Gastrocnemius medialis (tissue), 4 donors: ENCODE measurements around the gene CRNKL1. TPM values are rescaled to one million over a fixed set of nuclear protein-coding genes. Genes with fewer than 3 reads are reported as not detected.

Experiments used
- ATAC-seq, 2 donors: fragments of 150-250 bp; one replicate each; pipeline ENCODE4 v1.9.1; 2016
- DNase-seq, 2 donors: peaks; one replicate each; pipeline ENCODE4 v3.0.0-alpha.2; 2019
- H3K27ac ChIP-seq, 4 donors: fragments of 200-600 bp; sonication (generic); 1 replicate in 1 of 4; 2 replicates in 3 of 4; pipeline ENCODE4 v1.5.1; 2016 to 2018; ENCODE audit warnings: mild to moderate bottlenecking in 2 of 4, moderate library complexity in 1 of 4
- H3K27me3 ChIP-seq, 3 donors: fragments of 200-600 bp; sonication (generic) in 2 of 3; 1 replicate in 1 of 3; 2 replicates in 2 of 3; pipeline versions ENCODE4 v1.5.1 to v1.6.0; 2016 to 2019; ENCODE audit warnings: mild to moderate bottlenecking in 1 of 3, moderate library complexity in 1 of 3
- H3K36me3 ChIP-seq, 2 donors: fragments of 200-600 bp; sonication (generic) in 1 of 2; one replicate each; pipeline ENCODE4 v1.5.1; 2017 to 2018
- H3K4me1 ChIP-seq, 2 donors: fragments of 200-600 bp; sonication (generic) in 1 of 2; one replicate each; pipeline ENCODE4 v1.5.1; 2016 to 2017; ENCODE audit warnings: mild to moderate bottlenecking in 2 of 2
- H3K4me3 ChIP-seq, 4 donors: fragments of 200-600 bp; sonication (generic) in 3 of 4; 1 replicate in 1 of 4; 2 replicates in 3 of 4; pipeline ENCODE4 v1.5.1; 2016 to 2019; ENCODE audit warnings: mild to moderate bottlenecking in 2 of 4
- H3K9me3 ChIP-seq, 3 donors: fragments of 200-600 bp; sonication (generic) in 2 of 3; 1 replicate in 1 of 3; 2 replicates in 2 of 3; pipeline ENCODE4 v1.5.1; 2016 to 2019
- CTCF ChIP-seq, 5 experiments: fragments of 450-650 bp in 3 of 5; fragments of 200-600 bp in 2 of 5; sonication (generic) in 2 of 5; IDR thresholded peaks in 4 of 5; conservative IDR thresholded peaks in 1 of 5; 1 replicate in 4 of 5; 2 replicates in 1 of 5; pipeline ENCODE4 v1.5.1; 2016 to 2019; ENCODE audit warnings: antibody characterized with exemption in 5 of 5, mild to moderate bottlenecking in 3 of 5, moderate library complexity in 3 of 5
- POLR2A ChIP-seq, 2 donors: fragments of 450-650 bp; IDR thresholded peaks; one replicate each; pipeline ENCODE4 v1.6.1; 2017; ENCODE audit warnings: antibody characterized with exemption in 2 of 2, mild to moderate bottlenecking in 2 of 2, moderate library complexity in 2 of 2
- in situ Hi-C, 4 donors: fragments of 200-750 bp; cut with MboI; loops; one replicate each; pipeline versions ENCODE4 v1.15.0 to v1.8.0; 2017; ENCODE audit warnings: low sequenced_read_pairs in 4 of 4
- intact Hi-C: fragments of 100-400 bp; cut with DNase I; formaldehyde crosslinking; loops from one replicate; pipeline ENCODE4 v1.15.1; 2023; ENCODE audit warnings: low total_unique reads
- total RNA-seq, 4 donors: library from RNA; depleted of rRNA; stranded (reverse); fragments of >200 nt; gene quantifications; one replicate each; pipeline versions ENCODE4 v1.1.0 to v1.2.3, GENCODE V29; 2016

Gene CRNKL1
- total RNA-seq, 4 donors from 2014 or later: 32.2 to 45.3 (median 39.2) TPM

GRCh38 chr20:19995220-19995863, 56.9 kb downstream of the CRNKL1 start:
- Histone ChIP-seq H3K27ac (peak overlapping the region; percentile 78 to 91 (median 80)), H3K9me3 (no peaks in the 10 kb centered on the region), H3K27me3 (no peaks in the 10 kb centered on the region), H3K4me1 (peaks cover 58 to 81% of the 10 kb centered on the region in 2 donors), H3K36me3 (peaks cover 0 to 15% of the 10 kb centered on the region in 2 donors), H3K4me3 (no peak overlapping the region)
- intact Hi-C loops: loop anchor here (2.0 to 5.0 kb wide), 2 partner anchors 108 to 307 kb away; no protein-coding TSS in a partner anchor
- in situ Hi-C loops: loop anchor here (5.0 to 10.0 kb wide), 5 partner anchors 208 to 303 kb away; no protein-coding TSS in a partner anchor
- no peak for DNase-seq
- ATAC-seq: no peak
- TF ChIP-seq CTCF (IDR thresholded peaks at IDR 0.05 in 4 of 5, conservative IDR thresholded peaks at IDR 0.05 in 1 of 5) (peak; percentile 71 to 85 (median 83)), POLR2A (IDR thresholded peaks at IDR 0.05) (no peak)

GRCh38 chr20:19993958-19994669, 58.2 kb downstream of the CRNKL1 start:
- in situ Hi-C loops: loop anchor here in 3 of 4 donors (10.0 kb wide), 2 partner anchors 209 to 299 kb away; no protein-coding TSS in a partner anchor
- H3K4me1 ChIP-seq: peaks cover 58 to 73% of the 10 kb centered on the region in 2 donors
- TF ChIP-seq POLR2A (IDR thresholded peaks at IDR 0.05): peak in 1 of 2 donors; percentile 23
- TF ChIP-seq CTCF (IDR thresholded peaks at IDR 0.05 in 4 of 5, conservative IDR thresholded peaks at IDR 0.05 in 1 of 5): no peak

GRCh38 chr20:19992996-19993908, 59.0 kb downstream of the CRNKL1 start:
- H3K9me3 ChIP-seq: no peaks in the 10 kb centered on the region
- DNase-seq (peak in 1 of 2 donors; percentile 67), ATAC-seq (peak; percentile 35 to 66)
- in situ Hi-C loops: loop anchor here in 3 of 4 donors (10.0 kb wide), 2 partner anchors 208 to 298 kb away; no protein-coding TSS in a partner anchor
- H3K27ac ChIP-seq: peak overlapping the region; percentile 78 to 91 (median 80)
- intact Hi-C loops: loop anchor here (1.0 to 5.0 kb wide), 2 partner anchors 71 to 207 kb away; no protein-coding TSS in a partner anchor
- H3K4me1 ChIP-seq: peaks cover 58 to 73% of the 10 kb centered on the region in 2 donors
- TF ChIP-seq POLR2A (IDR thresholded peaks at IDR 0.05): no peak
- TF ChIP-seq CTCF (IDR thresholded peaks at IDR 0.05 in 4 of 5, conservative IDR thresholded peaks at IDR 0.05 in 1 of 5): no peak
- H3K4me3 ChIP-seq: peak overlapping the region in 2 of 4 donors; percentile 14 to 31
- H3K27me3 ChIP-seq: no peaks in the 10 kb centered on the region
- peaks cover 0 to under 1% of the 10 kb centered on the region in 2 donors for H3K36me3 ChIP-seq

More at GRCh38 chr20:19993958-19994669, 58.2 kb downstream of the CRNKL1 start:
- peaks cover 0 to 10% of the 10 kb centered on the region in 2 donors for H3K36me3 ChIP-seq
- ATAC-seq: peak; percentile 77 to 86
- peak overlapping the region; percentile 78 to 91 (median 80) for H3K27ac ChIP-seq
- H3K4me3 ChIP-seq: no peak overlapping the region
- H3K9me3 ChIP-seq: no peaks in the 10 kb centered on the region
- peak; percentile 57 to 62 for DNase-seq
- no peaks in the 10 kb centered on the region for H3K27me3 ChIP-seq
- intact Hi-C loops: loop anchor here (1.0 to 5.0 kb wide), 3 partner anchors 72 to 305 kb away; no protein-coding TSS in a partner anchor

- no peak for TF ChIP-seq POLR2A (IDR thresholded peaks at IDR 0.05)
- TF ChIP-seq CTCF (IDR thresholded peaks at IDR 0.05 in 4 of 5, conservative IDR thresholded peaks at IDR 0.05 in 1 of 5): no peak
- no peak for DNase-seq
- Histone ChIP-seq H3K27ac (peak overlapping the region in 3 of 4 donors; percentile 5 to 80 (median 15)), H3K27me3 (no peaks in the 10 kb centered on the region), H3K36me3 (no peaks in the 10 kb centered on the region), H3K9me3 (no peaks in the 10 kb centered on the region), H3K4me1 (peaks cover 56 to 71% of the 10 kb centered on the region in 2 donors), H3K4me3 (no peak overlapping the region)
- in situ Hi-C loops (loop anchor here in 3 of 4 donors (10.0 kb wide), 2 partner anchors 207 to 297 kb away; no protein-coding TSS in a partner anchor), intact Hi-C loops (loop anchor here (5.0 kb wide), 1 partner anchor 70 kb away; no protein-coding TSS in a partner anchor)
- ATAC-seq: no peak
Measured at GRCh38 chr20:19991854-19992253, 60.4 kb downstream of the CRNKL1 start.
